D721Med (cell line): Measurements from ENCODE around the gene DIP2A.

Experiments used
- DNase-seq: peaks from one replicate; pipeline ENCODE4 v3.0.0; 2011; ENCODE audit warnings: low spot score; ENCODE audit not compliant: insufficient read length
- FAIRE-seq: peaks from 2 replicates; lab custom pipeline; 2011; peaks lifted over from hg19 to GRCh38; lab: Jason Lieb, UNC
- TF ChIP-seq, protein P1 (sequence below): IDR thresholded peaks from 2 replicates; pipeline ENCODE4 v1.5.1; 2012; ENCODE audit warnings: mild to moderate bottlenecking, control low read depth; ENCODE audit not compliant: insufficient read depth; ENCODE audit errors: missing control alignments

Gene DIP2A

DNA sequence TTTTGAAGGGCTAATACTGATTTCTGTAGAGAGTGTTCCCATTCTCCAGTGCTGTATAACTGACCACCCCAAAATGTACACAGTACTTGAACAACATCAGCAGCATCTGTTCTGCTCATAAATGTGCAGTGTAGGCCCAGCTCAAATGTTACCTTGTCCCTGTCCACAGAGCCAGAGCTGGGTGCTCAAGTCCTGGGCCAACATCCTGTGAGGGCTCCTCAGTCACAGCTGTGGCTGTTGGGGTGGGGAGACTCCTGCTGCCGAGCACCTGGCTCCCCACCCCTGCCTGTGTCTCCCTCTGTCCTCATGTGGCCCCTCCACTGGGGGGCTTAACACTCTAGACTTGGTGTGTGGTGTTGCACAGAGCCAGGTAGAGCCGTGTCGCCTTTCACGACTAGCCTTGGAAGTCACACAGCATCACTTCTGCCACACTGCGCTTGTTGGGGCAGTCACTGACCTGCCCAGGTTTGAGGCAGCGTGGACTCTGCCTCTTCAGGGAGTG is 30.5 kb downstream of the DIP2A start:
- DNase-seq (no peak), FAIRE-seq (no peak)
- TF ChIP-seq, protein P1, sequence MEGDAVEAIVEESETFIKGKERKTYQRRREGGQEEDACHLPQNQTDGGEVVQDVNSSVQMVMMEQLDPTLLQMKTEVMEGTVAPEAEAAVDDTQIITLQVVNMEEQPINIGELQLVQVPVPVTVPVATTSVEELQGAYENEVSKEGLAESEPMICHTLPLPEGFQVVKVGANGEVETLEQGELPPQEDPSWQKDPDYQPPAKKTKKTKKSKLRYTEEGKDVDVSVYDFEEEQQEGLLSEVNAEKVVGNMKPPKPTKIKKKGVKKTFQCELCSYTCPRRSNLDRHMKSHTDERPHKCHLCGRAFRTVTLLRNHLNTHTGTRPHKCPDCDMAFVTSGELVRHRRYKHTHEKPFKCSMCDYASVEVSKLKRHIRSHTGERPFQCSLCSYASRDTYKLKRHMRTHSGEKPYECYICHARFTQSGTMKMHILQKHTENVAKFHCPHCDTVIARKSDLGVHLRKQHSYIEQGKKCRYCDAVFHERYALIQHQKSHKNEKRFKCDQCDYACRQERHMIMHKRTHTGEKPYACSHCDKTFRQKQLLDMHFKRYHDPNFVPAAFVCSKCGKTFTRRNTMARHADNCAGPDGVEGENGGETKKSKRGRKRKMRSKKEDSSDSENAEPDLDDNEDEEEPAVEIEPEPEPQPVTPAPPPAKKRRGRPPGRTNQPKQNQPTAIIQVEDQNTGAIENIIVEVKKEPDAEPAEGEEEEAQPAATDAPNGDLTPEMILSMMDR, result no peak

DNA sequence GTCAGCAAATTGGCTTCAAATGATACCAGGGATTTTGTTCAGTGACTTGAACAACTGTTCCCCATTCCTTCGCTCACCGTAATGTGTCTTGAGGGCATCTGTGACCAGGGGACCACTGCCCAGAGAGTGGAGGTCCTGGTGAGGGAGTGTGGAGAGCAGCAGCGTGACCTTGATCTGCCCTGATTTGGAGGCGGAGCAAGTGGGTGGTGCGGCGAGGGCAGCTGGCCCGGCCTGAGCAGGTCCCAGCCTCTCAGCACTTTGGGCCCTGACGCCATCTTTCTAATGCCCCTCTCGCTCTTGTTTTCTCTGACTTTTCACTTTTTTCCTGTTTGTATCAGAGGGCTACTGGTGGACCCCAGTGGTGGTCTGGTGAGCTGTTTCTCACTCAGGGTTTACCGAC is 31.1 kb downstream of the DIP2A start:
- DNase-seq, result no peak
- TF ChIP-seq, protein P1, result no peak
- no peak for FAIRE-seq

DNA sequence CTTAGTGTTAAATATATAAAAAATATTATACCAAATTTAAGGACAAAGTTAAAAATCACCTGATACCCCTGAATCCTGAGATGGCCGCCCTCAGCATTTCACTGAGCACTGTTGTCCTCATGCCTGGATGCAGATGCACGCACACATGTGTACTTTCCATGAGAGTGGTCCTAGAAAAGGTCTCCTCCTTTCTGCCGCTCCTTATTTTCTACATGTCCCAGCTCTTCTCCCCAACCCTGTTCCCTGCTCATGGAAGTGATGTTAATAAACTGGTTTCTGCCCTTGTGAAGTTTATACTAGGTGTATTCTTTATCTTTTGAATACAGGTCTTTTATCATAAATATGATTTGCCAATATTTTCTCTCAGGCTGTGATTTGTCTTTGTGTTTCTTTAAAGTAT is 32.9 kb downstream of the DIP2A start:
- TF ChIP-seq, protein P1, result no peak
- no peak for DNase-seq
- no peak for FAIRE-seq

DNA sequence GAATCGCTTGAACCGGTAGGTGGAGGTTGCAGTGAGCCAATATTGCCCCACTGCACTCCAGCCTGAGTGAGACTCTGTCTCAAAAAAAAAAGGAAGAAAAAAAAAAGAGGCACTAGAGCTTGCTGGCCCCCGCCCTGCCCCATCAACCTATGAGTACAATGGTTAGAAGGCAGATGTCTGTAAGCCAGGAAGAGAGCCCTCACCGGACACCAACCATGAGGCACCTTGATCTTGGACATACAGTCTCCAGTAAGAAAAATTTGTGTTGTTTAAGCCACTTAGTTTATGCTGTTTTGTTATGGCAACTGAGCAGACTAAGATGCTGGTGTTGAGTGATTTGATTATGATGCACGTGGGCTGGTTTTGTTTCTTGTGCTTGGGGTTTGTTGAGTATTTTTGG is 34.2 kb downstream of the DIP2A start:
- FAIRE-seq (no peak), DNase-seq (no peak)
- TF ChIP-seq, protein P1, result no peak

DNA sequence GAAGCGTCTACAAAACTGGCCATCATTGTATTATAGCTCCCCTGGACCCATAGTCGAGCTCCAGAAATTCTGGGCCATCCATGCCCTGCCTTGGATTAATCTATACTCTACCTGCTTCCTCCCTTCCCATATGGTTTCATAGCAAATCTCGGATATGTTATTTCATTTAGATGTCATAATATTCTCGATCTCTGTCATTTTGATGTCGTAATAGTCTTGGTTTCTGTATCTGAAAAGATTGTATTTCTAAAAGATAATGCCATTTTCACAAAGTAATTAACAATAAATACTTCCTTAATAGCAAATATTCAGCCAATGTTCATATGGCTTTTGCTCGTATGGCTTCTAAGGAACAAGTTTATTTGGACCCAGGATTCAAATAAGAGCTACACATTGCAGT is 35.1 kb downstream of the DIP2A start:
- DNase-seq (no peak), FAIRE-seq (no peak)
- TF ChIP-seq, protein P1, result no peak

DNA sequence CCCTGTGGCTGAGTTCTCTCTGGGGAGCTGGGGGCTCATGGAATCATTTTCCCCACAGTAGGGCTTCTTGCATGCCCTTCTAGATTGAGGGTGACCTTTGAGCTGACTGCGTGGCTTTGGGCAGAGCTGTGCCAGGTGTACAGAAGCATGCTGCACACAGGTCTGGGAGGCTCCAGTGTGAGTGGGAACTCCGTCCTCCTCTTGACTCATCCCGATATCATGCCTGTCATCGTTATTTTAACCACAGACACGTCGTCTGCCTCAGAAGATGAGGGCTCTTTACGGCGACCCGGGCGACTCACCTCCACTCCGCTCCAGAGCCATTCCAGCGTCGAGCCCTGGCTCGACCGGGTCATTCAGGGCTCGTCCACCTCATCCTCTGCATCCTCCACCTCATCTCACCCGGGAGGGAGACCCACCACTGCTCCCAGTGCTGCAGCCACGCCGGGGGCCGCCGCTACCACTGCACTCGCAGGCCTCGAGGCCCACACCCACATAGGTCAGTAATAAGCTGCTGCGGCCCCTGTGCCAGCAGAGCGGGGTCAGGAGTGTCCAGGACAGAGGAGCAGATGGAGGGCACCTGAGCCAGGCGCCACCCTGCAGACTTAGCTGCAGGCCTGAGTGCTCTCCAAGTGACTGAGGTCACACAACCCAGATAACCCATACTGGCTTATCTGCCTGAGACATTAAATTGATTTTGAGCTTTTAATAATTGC is 39.8 kb downstream of the DIP2A start:
- TF ChIP-seq, protein P1, result no peak
- DNase-seq (no peak), FAIRE-seq (no peak)

DNA sequence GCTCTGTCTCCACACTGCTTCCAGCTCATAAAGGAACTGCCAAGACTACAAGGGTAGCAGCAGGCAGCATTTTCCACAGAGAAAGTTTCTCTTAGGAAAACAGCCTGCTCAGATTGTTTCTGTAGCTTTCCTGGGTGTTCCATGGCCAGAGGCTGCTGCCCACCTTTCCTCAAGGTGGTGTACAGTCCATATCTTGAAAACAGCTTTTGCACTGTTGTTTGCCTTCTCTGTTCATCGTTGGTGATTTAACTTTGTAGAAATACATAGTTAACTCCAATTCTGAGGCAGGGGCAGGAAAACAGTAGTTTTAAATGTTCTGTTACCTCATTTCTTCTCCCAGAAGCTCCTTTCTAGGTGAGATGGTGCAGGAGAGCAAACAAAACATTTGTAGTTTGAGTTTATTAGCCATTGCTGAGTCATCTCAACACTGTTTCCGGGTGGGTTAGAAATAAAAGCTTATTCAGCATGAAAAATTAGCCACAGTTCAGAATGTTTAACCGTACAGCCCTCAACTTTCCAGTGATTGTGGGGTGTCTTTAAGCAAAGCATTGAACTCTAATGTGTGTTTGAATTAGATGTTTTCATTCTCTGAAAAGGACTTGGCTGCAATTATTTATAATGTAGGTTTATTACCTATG is 41.7 kb downstream of the DIP2A start:
- TF ChIP-seq, protein P1, result no peak
- DNase-seq, result no peak
- no peak for FAIRE-seq
